GM12892 (cell line): ENCODE measurements around the gene FMN2.

Source experiments
- POLR2A ChIP-seq: IDR thresholded peaks from 2 replicates; pipeline ENCODE4 v1.6.1; 2011; ENCODE audit warnings: low read depth, low read length, control low read depth
- TAF1 ChIP-seq: IDR thresholded peaks from 2 replicates; pipeline ENCODE4 v1.6.1; 2011; ENCODE audit warnings: low read depth, mild to moderate bottlenecking, control low read depth, low read length, borderline replicate concordance

DNA sequence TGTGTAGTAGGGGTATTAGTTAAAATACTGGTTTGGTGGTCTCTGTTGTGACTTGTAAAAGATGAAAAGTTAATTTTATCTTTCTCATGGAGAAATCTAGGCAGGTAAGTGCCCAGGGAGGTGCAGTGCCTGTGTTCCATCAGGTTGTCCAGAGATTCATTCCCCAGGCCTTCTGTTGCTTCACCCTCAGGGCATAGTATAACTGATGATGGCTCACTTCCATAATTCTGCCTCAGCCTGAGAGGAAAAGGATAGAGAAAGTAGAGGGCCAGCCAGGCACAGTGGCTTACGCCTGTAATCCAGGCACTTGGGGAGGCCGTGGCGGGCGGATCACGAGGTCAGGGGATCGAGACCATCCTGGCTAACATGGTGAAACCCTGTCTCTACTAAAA is 153.9 kb downstream of the FMN2 start:
- no peak for TF ChIP-seq POLR2A
- TF ChIP-seq TAF1, result no peak
